Gastrocnemius medialis (tissue), 4 donors: Measurements from ENCODE around the gene RAD51B.

Source experiments
- CTCF ChIP-seq, 5 experiments: fragments of 450-650 bp in 3 of 5; fragments of 200-600 bp in 2 of 5; sonication (generic) in 2 of 5; IDR thresholded peaks in 4 of 5; conservative IDR thresholded peaks in 1 of 5; 1 replicate in 4 of 5; 2 replicates in 1 of 5; pipeline ENCODE4 v1.5.1; 2016 to 2019; ENCODE audit warnings: antibody characterized with exemption in 5 of 5, mild to moderate bottlenecking in 3 of 5, moderate library complexity in 3 of 5
- POLR2A ChIP-seq, 2 donors: fragments of 450-650 bp; IDR thresholded peaks; one replicate each; pipeline ENCODE4 v1.6.1; 2017; ENCODE audit warnings: antibody characterized with exemption in 2 of 2, mild to moderate bottlenecking in 2 of 2, moderate library complexity in 2 of 2

DNA sequence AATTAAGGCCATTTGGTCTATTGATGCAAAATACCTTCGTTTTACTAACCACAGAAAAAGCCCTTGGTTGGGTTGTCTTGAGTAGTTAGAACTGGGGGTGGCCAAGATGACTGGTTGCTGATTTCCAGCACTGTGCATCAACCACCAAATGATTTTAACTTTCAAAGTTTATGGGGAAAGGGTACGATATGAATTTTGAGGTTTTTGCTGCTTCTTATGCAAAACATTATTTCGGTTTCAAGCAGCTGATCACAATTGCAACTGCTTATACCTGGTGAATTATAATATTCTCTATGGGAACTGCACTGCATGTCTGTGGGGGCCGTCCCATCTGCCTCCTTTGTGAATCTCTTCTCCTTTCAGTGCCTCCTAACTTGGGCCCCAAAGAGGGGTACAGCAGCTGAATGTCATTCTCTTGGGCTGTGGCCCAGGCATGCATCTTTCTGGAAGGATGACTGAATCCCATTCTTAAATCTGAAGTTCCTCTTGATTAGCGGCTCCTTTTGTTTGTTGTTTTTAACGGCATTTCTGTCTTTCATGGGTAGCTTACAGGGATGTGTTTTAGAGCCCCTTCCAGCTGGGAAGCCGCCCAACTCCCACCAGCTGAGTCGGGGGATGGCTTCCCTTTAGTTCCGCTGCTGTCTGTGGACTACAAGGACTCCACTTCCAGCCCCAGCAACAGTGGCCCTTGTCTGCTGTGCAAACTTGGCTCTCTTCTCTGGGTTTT is 493.5 kb downstream of the RAD51B start:
- TF ChIP-seq CTCF (IDR thresholded peaks at IDR 0.05 in 4 of 5, conservative IDR thresholded peaks at IDR 0.05 in 1 of 5) (no peak), POLR2A (IDR thresholded peaks at IDR 0.05) (no peak)
